H1 (cell line): ENCODE data around the gene ZNF576. TPM values are rescaled to one million over a fixed set of nuclear protein-coding genes. Genes with fewer than 3 reads are reported as not detected.

Source experiments
- CTCF ChIA-PET: fragments of 300-600 bp; sonication (Branson Sonifier 250); formaldehyde crosslinking; loops from one replicate; lab custom pipeline; 2021; ENCODE audit not compliant: partially characterized antibody; lab: Charles Lee
- POLR2A ChIA-PET: fragments of 300-600 bp; sonication (Branson Sonifier 250); formaldehyde crosslinking; loops from one replicate; lab custom pipeline; 2021; ENCODE audit warnings: inconsistent platforms; ENCODE audit not compliant: partially characterized antibody; lab: Charles Lee
- DNase-seq, 2 experiments: peaks; one replicate each; pipeline versions ENCODE4 v3.0.0 to v3.0.0-alpha.2; 2010 to 2022; ENCODE audit warnings: low spot score in 2 of 2, low read depth in 1 of 2, mixed read lengths in 1 of 2
- FAIRE-seq: peaks from 2 replicates; lab custom pipeline; 2011; peaks lifted over from hg19 to GRCh38; lab: Jason Lieb, UNC
- H2AFZ ChIP-seq: 2 replicates; pipeline ENCODE4 v1.8.1; 2012; ENCODE audit warnings: low read length, inconsistent platforms
- H2AK5ac ChIP-seq: 2 replicates; pipeline ENCODE4 v1.6.1; 2013; ENCODE audit warnings: low read depth, low read length
- H2BK120ac ChIP-seq: replicated peaks from 2 replicates; pipeline ENCODE3; 2013; ENCODE audit warnings: low read depth, low read length, inconsistent platforms
- H2BK12ac ChIP-seq: 2 replicates; pipeline ENCODE4 v1.6.1; 2013; ENCODE audit warnings: low read depth, low read length
- H2BK15ac ChIP-seq: 2 replicates; pipeline ENCODE4 v1.6.1; 2013; ENCODE audit warnings: low read length
- H2BK20ac ChIP-seq: 2 replicates; pipeline ENCODE4 v1.6.1; 2013; ENCODE audit warnings: low read length
- H2BK5ac ChIP-seq: 2 replicates; pipeline ENCODE4 v1.6.1; 2013; ENCODE audit warnings: low read depth, low read length
- H3K14ac ChIP-seq: 2 replicates; pipeline ENCODE4 v1.6.1; 2013; ENCODE audit warnings: inconsistent platforms; ENCODE audit not compliant: insufficient read length
- H3K18ac ChIP-seq: 2 replicates; pipeline ENCODE4 v1.6.1; 2013; ENCODE audit warnings: low read length; ENCODE audit errors: extremely low read depth
- H3K23ac ChIP-seq: 2 replicates; pipeline ENCODE4 v1.6.1; 2013; ENCODE audit warnings: inconsistent platforms; ENCODE audit not compliant: insufficient read length
- H3K23me2 ChIP-seq: 2 replicates; pipeline ENCODE4 v1.6.1; 2013; ENCODE audit warnings: low read depth, low read length
- H3K27ac ChIP-seq: 2 replicates; pipeline ENCODE4 v1.6.1; 2011; ENCODE audit warnings: low read depth, low read length, inconsistent platforms
- H3K27me3 ChIP-seq, 4 experiments: replicated peaks in 1 of 4; 1 replicate in 1 of 4; 2 replicates in 3 of 4; pipeline versions ENCODE4 v1.6.1 to v1.8.1; 2011 to 2013; ENCODE audit warnings: low read length in 3 of 4, mild to moderate bottlenecking in 3 of 4, inconsistent platforms in 2 of 4, mixed read lengths in 2 of 4, moderate library complexity in 1 of 4; ENCODE audit not compliant: control insufficient read depth in 3 of 4, insufficient read depth in 3 of 4; ENCODE audit errors: extremely low read depth in 1 of 4
- H3K36me3 ChIP-seq, 4 experiments: 2 replicates each; pipeline versions ENCODE4 v1.6.1 to v1.8.1; 2011 to 2013; ENCODE audit warnings: mild to moderate bottlenecking in 4 of 4, low read length in 3 of 4, moderate library complexity in 2 of 4, control low read depth in 1 of 4, inconsistent platforms in 1 of 4; ENCODE audit not compliant: insufficient read depth in 4 of 4, control insufficient read depth in 2 of 4
- H3K4ac ChIP-seq: replicated peaks from 2 replicates; pipeline ENCODE3; 2013; ENCODE audit warnings: low read length, low read depth, mixed read lengths, inconsistent platforms; ENCODE audit not compliant: insufficient read length
- H3K4me1 ChIP-seq, 4 experiments: replicated peaks in 1 of 4; 1 replicate in 1 of 4; 2 replicates in 3 of 4; pipeline versions ENCODE4 v1.6.1 to v1.8.1; 2011 to 2013; ENCODE audit warnings: low read length in 3 of 4, inconsistent platforms in 2 of 4, mixed read lengths in 1 of 4; ENCODE audit not compliant: insufficient read depth in 4 of 4, control insufficient read depth in 3 of 4
- H3K4me2 ChIP-seq, 2 experiments: 2 replicates each; pipeline versions ENCODE4 v1.6.1 to v1.8.1; 2011 to 2013; ENCODE audit warnings: low read depth in 2 of 2, low read length in 2 of 2, control low read depth in 1 of 2, inconsistent platforms in 1 of 2, mild to moderate bottlenecking in 1 of 2; ENCODE audit not compliant: insufficient read depth in 1 of 2
- H3K4me3 ChIP-seq, 4 experiments: fragments of 200-600, 300-600 bp in 1 of 4; sonication (generic), shearing (Covaris generic), sonication (Bioruptor Twin) in 1 of 4; 2 replicates each; pipeline versions ENCODE4 v1.5.1 to v1.8.1; 2011 to 2016; ENCODE audit warnings: low read length in 4 of 4, low read depth in 3 of 4, control low read depth in 2 of 4, inconsistent platforms in 2 of 4, mild to moderate bottlenecking in 2 of 4, mixed read lengths in 1 of 4, moderate library complexity in 1 of 4; ENCODE audit not compliant: insufficient read depth in 2 of 4; ENCODE audit errors: extremely low read depth in 1 of 4
- H3K56ac ChIP-seq: replicated peaks from 2 replicates; pipeline ENCODE3; 2013; ENCODE audit warnings: low read depth, mild to moderate bottlenecking, mixed read lengths, low read length, inconsistent platforms; ENCODE audit not compliant: insufficient read length
- H3K79me1 ChIP-seq: 2 replicates; pipeline ENCODE4 v1.6.1; 2013; ENCODE audit warnings: low read depth, low read length, control low read depth
- H3K79me2 ChIP-seq, 2 experiments: 2 replicates each; pipeline versions ENCODE4 v1.6.1 to v1.8.1; 2012 to 2013; ENCODE audit warnings: low read length in 2 of 2, mild to moderate bottlenecking in 2 of 2, inconsistent platforms in 1 of 2; ENCODE audit not compliant: insufficient read depth in 2 of 2, control insufficient read depth in 1 of 2
- H3K9ac ChIP-seq, 4 experiments: replicated peaks in 1 of 4; 1 replicate in 1 of 4; 2 replicates in 3 of 4; pipeline versions ENCODE4 v1.6.1 to v1.8.1; 2011 to 2013; ENCODE audit warnings: low read depth in 3 of 4, low read length in 3 of 4, control low read depth in 2 of 4, mild to moderate bottlenecking in 2 of 4, moderate library complexity in 2 of 4, inconsistent platforms in 1 of 4; ENCODE audit errors: extremely low read depth in 1 of 4
- H3K9me3 ChIP-seq, 2 experiments: 2 replicates each; pipeline versions ENCODE4 v1.6.1 to v1.8.1; 2012 to 2013; ENCODE audit warnings: mild to moderate bottlenecking in 2 of 2, moderate library complexity in 2 of 2, control low read depth in 1 of 2, inconsistent platforms in 1 of 2, low read depth in 1 of 2, low read length in 1 of 2, mixed read lengths in 1 of 2; ENCODE audit not compliant: insufficient read depth in 2 of 2
- H4K20me1 ChIP-seq, 2 experiments: replicated peaks in 1 of 2; 2 replicates each; pipeline versions ENCODE3 to v1.8.1; 2011 to 2013; ENCODE audit warnings: inconsistent platforms in 2 of 2, low read length in 2 of 2, mild to moderate bottlenecking in 1 of 2; ENCODE audit not compliant: insufficient read depth in 2 of 2, control insufficient read depth in 1 of 2
- H4K5ac ChIP-seq: 2 replicates; pipeline ENCODE4 v1.6.1; 2013; ENCODE audit warnings: low read length, low read depth, mixed read lengths, inconsistent platforms; ENCODE audit not compliant: insufficient read length
- H4K8ac ChIP-seq: 2 replicates; pipeline ENCODE4 v1.8.0; 2013; ENCODE audit warnings: mild to moderate bottlenecking, moderate library complexity, low read length, inconsistent platforms; ENCODE audit not compliant: insufficient read depth; ENCODE audit errors: extremely low read depth
- H4K91ac ChIP-seq: replicated peaks from 2 replicates; pipeline ENCODE3; 2013; ENCODE audit warnings: low read length, mixed read lengths, inconsistent platforms; ENCODE audit not compliant: insufficient read length
- BRCA1 ChIP-seq: IDR thresholded peaks from 2 replicates; pipeline ENCODE4 v1.6.1; 2012; ENCODE audit warnings: low read depth, low read length, improper control_type of control experiment
- CBX5 ChIP-seq: fragments of 300-800, 300-1000 bp; sonication (generic); IDR thresholded peaks from 2 replicates; pipeline ENCODE4 v1.7.1; 2016; ENCODE audit warnings: antibody characterized with exemption, low read length, low read depth
- CHD1 ChIP-seq: IDR thresholded peaks from 2 replicates; pipeline ENCODE4 v1.6.1; 2012; ENCODE audit warnings: low read depth, low read length, improper control_type of control experiment
- EZH2 ChIP-seq: fragments of 200-600 bp; sonication (generic); IDR thresholded peaks from 2 replicates; pipeline ENCODE4 v1.7.1; 2012; ENCODE audit warnings: low read depth, mild to moderate bottlenecking, moderate library complexity, low read length, inconsistent platforms; ENCODE audit not compliant: severe bottlenecking
- GTF2F1 ChIP-seq: IDR thresholded peaks from 2 replicates; pipeline ENCODE4 v1.6.1; 2012; ENCODE audit warnings: low read depth, low read length, improper control_type of control experiment, borderline replicate concordance
- HDAC2 ChIP-seq, 2 experiments: fragments of 300-600 bp in 1 of 2; sonication (generic) in 1 of 2; IDR thresholded peaks; 2 replicates each; pipeline ENCODE4 v1.6.1; 2011 to 2012; ENCODE audit warnings: low read depth in 2 of 2, low read length in 2 of 2, mild to moderate bottlenecking in 2 of 2, moderate library complexity in 2 of 2, borderline replicate concordance in 1 of 2, inconsistent platforms in 1 of 2
- NANOG ChIP-seq: IDR thresholded peaks from 2 replicates; pipeline ENCODE4 v1.6.1; 2011; ENCODE audit warnings: low read length, low read depth, mild to moderate bottlenecking, inconsistent platforms; ENCODE audit not compliant: insufficient read depth, poor library complexity, severe bottlenecking
- PHF8 ChIP-seq: fragments of 200-600 bp; sonication (generic); conservative IDR thresholded peaks from 2 replicates; pipeline ENCODE4 v1.7.1; 2012; ENCODE audit warnings: low read depth, mild to moderate bottlenecking, inconsistent platforms, low read length, moderate library complexity
- POLR2AphosphoS5 ChIP-seq: IDR thresholded peaks from 2 replicates; pipeline ENCODE4 v1.6.1; 2011; ENCODE audit warnings: low read depth, low read length
- SP1 ChIP-seq: IDR thresholded peaks from 2 replicates; pipeline ENCODE4 v1.6.1; 2011; ENCODE audit warnings: low read depth, low read length
- SP4 ChIP-seq: IDR thresholded peaks from 2 replicates; pipeline ENCODE4 v1.6.1; 2012; ENCODE audit warnings: low read length, inconsistent platforms
- SRF ChIP-seq: IDR thresholded peaks from 2 replicates; pipeline ENCODE4 v1.6.1; 2011; ENCODE audit warnings: mild to moderate bottlenecking, low read depth, low read length, moderate library complexity
- TAF1 ChIP-seq: IDR thresholded peaks from 2 replicates; pipeline ENCODE4 v1.6.1; 2011; ENCODE audit warnings: mild to moderate bottlenecking, low read depth, low read length
- WGBS, 2 experiments: shearing (Covaris generic) in 1 of 2; methylation state at CpG; one replicate each; pipeline versions ENCODE4 v1.1.6 to v1.1.7; 2013 to 2015; ENCODE audit warnings: low lambda C conversion rate in 2 of 2, mixed read lengths in 2 of 2, inconsistent platforms in 1 of 2, low coverage in 1 of 2, missing lambda C conversion rate in 1 of 2; ENCODE audit not compliant: insufficient replicate concordance in 2 of 2, insufficient coverage in 1 of 2, insufficient read length in 1 of 2; ENCODE audit errors: extremely low coverage in 1 of 2, missing lambda C conversion rate in 1 of 2; 5-methylcytosine and 5-hydroxymethylcytosine counted together
- polyA plus RNA-seq, 7 experiments: library from polyadenylated mRNA; depleted of rRNA in 3 of 7; stranded (reverse) in 5 of 7; unstranded in 2 of 7; fragments of >200 nt in 5 of 7; fragments of 200-250 nt in 2 of 7; gene quantifications; 1 replicate in 5 of 7; 2 replicates in 1 of 7; 4 replicates in 1 of 7; pipeline versions ENCODE4 v1.2.1 to v1.2.3, GENCODE V29; 2011 to 2013; ENCODE audit warnings: missing spikeins in 2 of 7, mixed read lengths in 2 of 7
- total RNA-seq: library from RNA; stranded (reverse); fragmentation: NEBNext Ultra II Directional; extraction: Animal tissue kit (Norgen Biotek cat#: 25700); gene quantifications from 2 replicates; pipeline ENCODE4 v1.2.1, GENCODE V29; 2021

The ZNF576 gene
- total and polyA plus RNA-seq, 2 of the 8 experiments (the other 6 are each of a cell fraction or from before 2014, with no cell fraction given), result 13.6 to 32.4 TPM

DNA sequence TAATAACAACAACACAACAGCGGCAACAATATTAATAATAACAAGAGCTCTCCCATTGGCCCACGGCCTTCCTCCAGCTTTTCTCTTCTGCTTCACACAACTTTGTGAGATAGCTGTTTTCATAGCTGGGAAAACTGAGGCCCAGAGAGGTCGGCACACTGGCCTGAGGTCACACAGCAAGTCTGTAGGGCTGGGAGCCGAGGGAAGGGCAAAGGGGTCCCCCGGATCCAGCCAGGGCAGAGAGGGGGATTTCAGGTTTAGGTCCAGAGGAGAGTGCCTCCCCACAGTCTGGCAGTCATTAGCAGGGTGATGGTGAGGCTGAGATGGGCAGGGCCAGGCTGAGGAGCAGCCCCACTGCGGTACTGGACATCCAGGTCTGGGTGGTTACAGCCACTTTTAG, 52.2 kb downstream of the ZNF576 start:
- H4K91ac ChIP-seq, result no peak overlapping the region
- H3K4me2 ChIP-seq, result no peak overlapping the region
- no peak for DNase-seq
- no peak for FAIRE-seq
- no peaks in the 10 kb centered on the region; a peak in 1 of 4 replicates for H3K9me3 ChIP-seq
- no peaks in the 10 kb centered on the region for H3K27me3 ChIP-seq
- no peak overlapping the region for H2AK5ac ChIP-seq
- no peak overlapping the region for H2BK20ac ChIP-seq
- H3K79me2 ChIP-seq, result no peaks in the 10 kb centered on the region
- H3K79me1 ChIP-seq, result no peaks in the 10 kb centered on the region
- H2AFZ ChIP-seq, result no peak overlapping the region
- ChIA-PET CTCF (interaction anchor here (1.1 to 1.4 kb wide), 2 partner anchors 14 to 18 kb away, joined by 3 to 5 read pairs; no protein-coding TSS in a partner anchor), POLR2A (interaction anchor here (1.1 kb wide), 1 partner anchor 20 kb away, joined by 3 read pairs; no protein-coding TSS in a partner anchor)
- peaks cover 4 to 14% (median 6%) of the 10 kb centered on the region in 4 experiments; a peak in 5 of 8 replicates for H3K36me3 ChIP-seq
- H3K4ac ChIP-seq, result no peak overlapping the region
- TF ChIP-seq EZH2 (no peak), NANOG (no peak), GTF2F1 (no peak), SP4 (no peak), CHD1 (no peak), CBX5 (no peak), SRF (no peak), TAF1 (no peak), HDAC2 (IDR thresholded peaks at IDR 0.05; ENCODE audit: borderline replicate concordance in 1 of 2, low read depth in 2 of 2, low read length in 2 of 2) (no peak), POLR2AphosphoS5 (no peak), SP1 (no peak), BRCA1 (no peak), PHF8 (no peak)
- H3K23ac ChIP-seq, result no peak overlapping the region
- H2BK5ac ChIP-seq, result no peak overlapping the region
- no peak overlapping the region for H3K27ac ChIP-seq
- H4K8ac ChIP-seq, result no peak overlapping the region
- no peaks in the 10 kb centered on the region for H3K23me2 ChIP-seq
- H3K56ac ChIP-seq, result no peak overlapping the region
- H3K14ac ChIP-seq, result no peak overlapping the region
- H2BK12ac ChIP-seq, result no peak overlapping the region
- no peak overlapping the region for H3K4me3 ChIP-seq
- 93% methylated on average over 5 of the region's 6 CpGs; no CpG with 5 or more reads in 1 of the 2 experiments for WGBS, 2 experiments
- H2BK120ac ChIP-seq, result no peak overlapping the region
- no peaks in the 10 kb centered on the region for H4K20me1 ChIP-seq
- no peak overlapping the region for H4K5ac ChIP-seq
- no peak overlapping the region for H2BK15ac ChIP-seq
- H3K4me1 ChIP-seq, result no peaks in the 10 kb centered on the region; a peak in 1 of 7 replicates
- no peak overlapping the region for H3K9ac ChIP-seq
- no peak overlapping the region for H3K18ac ChIP-seq
